Activated B cell treated with CpG ODN at 0.5 μM for 24 hours (primary cell): ENCODE data around the gene MTM1. TPM values are rescaled to one million over a fixed set of nuclear protein-coding genes. Genes with fewer than 3 reads are reported as not detected.
A peak's percentile ranks its signal among the peaks of the same experiment; 100 is the strongest.

ENCODE experiments used
- ATAC-seq: fragments of 200-7000 bp; cut with Tn5 transposase; one replicate; pipeline ENCODE4 v1.10.0; 2021; ENCODE audit warnings: low read depth, mild to moderate bottlenecking, moderate library complexity
- CTCF ChIA-PET: fragments of 350-600 bp; sonication (Branson Sonifier 250); formaldehyde crosslinking; loops from one replicate; lab custom pipeline; 2021; ENCODE audit warnings: antibody characterized with exemption; lab: Charles Lee
- POLR2A ChIA-PET: fragments of 350-600 bp; sonication (Branson Sonifier 250); formaldehyde crosslinking; loops from one replicate; lab custom pipeline; 2021; ENCODE audit warnings: antibody characterized with exemption; lab: Charles Lee
- DNase-seq: peaks from one replicate; pipeline ENCODE4 v3.0.0; 2022
- H3K27ac Mint-ChIP-seq: one replicate; pipeline ENCODE4 v1.8.0; 2020; ENCODE audit warnings: mixed read lengths
- H3K27me3 Mint-ChIP-seq: one replicate; pipeline ENCODE4 v1.8.0; 2021; ENCODE audit warnings: mixed read lengths
- H3K36me3 Mint-ChIP-seq: one replicate; pipeline ENCODE4 v1.8.0; 2021; ENCODE audit warnings: low read depth, mixed read lengths
- H3K4me1 Mint-ChIP-seq: one replicate; pipeline ENCODE4 v1.8.0; 2021; ENCODE audit warnings: mixed read lengths
- H3K4me3 Mint-ChIP-seq: one replicate; pipeline ENCODE4 v1.8.0; 2020; ENCODE audit warnings: mild to moderate bottlenecking, mixed read lengths
- H3K9me3 Mint-ChIP-seq: one replicate; pipeline ENCODE4 v1.8.0; 2020; ENCODE audit warnings: mixed read lengths
- CTCF ChIP-seq: fragments of 200-600 bp; IDR thresholded peaks from one replicate; pipeline ENCODE4 v1.8.0; 2022; ENCODE audit warnings: antibody characterized with exemption, mild to moderate bottlenecking
- intact Hi-C: fragments of 100-400 bp; cut with micrococcal nuclease; formaldehyde crosslinking; loops from one replicate; pipeline ENCODE4 v1.15.1; 2024
- total RNA-seq: library from RNA; stranded (reverse); gene quantifications from 2 replicates; pipeline ENCODE4 v1.2.3, GENCODE V29; 2022

The MTM1 gene
- total RNA-seq, 1 donor from 2014 or later = 24.4 TPM

- no peaks in the 10 kb centered on the region for H3K36me3 Mint-ChIP-seq
- H3K4me3 Mint-ChIP-seq = no peak overlapping the region
- DNase-seq (no peak), ATAC-seq (no peak)
- intact Hi-C loops = no loop called here
- peaks cover 38% of the 10 kb centered on the region for H3K4me1 Mint-ChIP-seq
- no peaks in the 10 kb centered on the region for H3K9me3 Mint-ChIP-seq
- no peak overlapping the region for H3K27ac Mint-ChIP-seq
- ChIA-PET POLR2A (interaction anchor here (1.1 to 1.9 kb wide), 3 partner anchors 25 to 604 kb away, joined by 3 to 5 read pairs (median 4); no protein-coding TSS in a partner anchor), CTCF (interaction anchor here (1.3 kb wide), 1 partner anchor 139 kb away, joined by 3 read pairs; no protein-coding TSS in a partner anchor)
- TF ChIP-seq CTCF = no peak
- H3K27me3 Mint-ChIP-seq = no peaks in the 10 kb centered on the region
Measured at GRCh38 chrX:150544222-150544787, 24.1 kb upstream of the MTM1 start.

GRCh38 chrX:150544835-150545770 is 23.3 kb upstream of the MTM1 start:
- intact Hi-C loops = loop anchor here (5.0 kb wide), 2 partner anchors 42 to 183 kb away; partner anchors contain the start of gene MAMLD1
- no peak for ATAC-seq
- H3K36me3 Mint-ChIP-seq = no peaks in the 10 kb centered on the region
- POLR2A ChIA-PET = interaction anchor here (1.1 to 1.9 kb wide), 2 partner anchors 24 to 66 kb away, joined by 4 to 5 read pairs; no protein-coding TSS in a partner anchor
- peaks cover 38% of the 10 kb centered on the region for H3K4me1 Mint-ChIP-seq
- no peak overlapping the region for H3K27ac Mint-ChIP-seq
- CTCF ChIA-PET = interaction anchor here (1.3 kb wide), 1 partner anchor 138 kb away, joined by 3 read pairs; no protein-coding TSS in a partner anchor
- TF ChIP-seq CTCF = no peak
- no peaks in the 10 kb centered on the region for H3K9me3 Mint-ChIP-seq
- H3K27me3 Mint-ChIP-seq = no peaks in the 10 kb centered on the region
- H3K4me3 Mint-ChIP-seq = no peak overlapping the region
- no peak for DNase-seq

- POLR2A ChIA-PET = interaction anchor here (0.6 to 2.2 kb wide), 4 partner anchors 22 to 1006 kb away, joined by 4 to 28 read pairs (median 5); partner anchors contain the start of genes EOLA2 and MTM1
- Mint-ChIP-seq H3K9me3 (no peaks in the 10 kb centered on the region), H3K36me3 (no peaks in the 10 kb centered on the region), H3K4me1 (peaks cover 38% of the 10 kb centered on the region), H3K4me3 (peak overlapping the region; percentile 38), H3K27ac (peak overlapping the region; percentile 30), H3K27me3 (no peaks in the 10 kb centered on the region)
- TF ChIP-seq CTCF = no peak
- intact Hi-C loops = loop anchor here (5.0 kb wide), 2 partner anchors 41 to 184 kb away; partner anchors contain the start of gene MAMLD1
- no peak for ATAC-seq
- no peak for DNase-seq
- CTCF ChIA-PET = no interaction called here
Measured at GRCh38 chrX:150546711-150547153, 21.7 kb upstream of the MTM1 start.

- CTCF ChIA-PET = no interaction called here
- Mint-ChIP-seq H3K27ac (peak overlapping the region; percentile 66), H3K4me1 (peaks cover 33% of the 10 kb centered on the region), H3K9me3 (no peaks in the 10 kb centered on the region), H3K36me3 (no peaks in the 10 kb centered on the region), H3K27me3 (no peaks in the 10 kb centered on the region), H3K4me3 (peak overlapping the region; percentile 77)
- peak; percentile 57 for ATAC-seq
- intact Hi-C loops = loop anchor here (5.0 kb wide), 2 partner anchors 40 to 185 kb away; partner anchors contain the start of gene MAMLD1
- TF ChIP-seq CTCF = no peak
- POLR2A ChIA-PET = interaction anchor here (0.6 to 2.2 kb wide), 3 partner anchors 22 to 1007 kb away, joined by 4 to 28 read pairs (median 8); partner anchors contain the start of gene MTM1
- peak; percentile 32 for DNase-seq
Measured at GRCh38 chrX:150547375-150548115, 20.9 kb upstream of the MTM1 start.
